HepG2 (cell line): ENCODE results near the gene MKRN2OS. TPM values are rescaled to one million over a fixed set of nuclear protein-coding genes. Genes with fewer than 3 reads are reported as not detected.

ENCODE experiments used
- ARID2 ChIP-seq: sonication (generic); formaldehyde crosslinking; IDR thresholded peaks from 2 replicates; pipeline ENCODE4 v1.8.1; 2022; ENCODE audit warnings: mild to moderate bottlenecking, missing genetic modification reagents, borderline replicate concordance
- CBFB ChIP-seq: sonication (generic); formaldehyde crosslinking; IDR thresholded peaks from 2 replicates; pipeline ENCODE4 v1.4.0; 2020; ENCODE audit warnings: missing genetic modification reagents
- CREM ChIP-seq, 2 experiments: sonication (generic) in 1 of 2; formaldehyde crosslinking in 1 of 2; IDR thresholded peaks; 2 replicates each; pipeline versions ENCODE4 v1.4.0 to v1.6.1; 2016 to 2020; ENCODE audit warnings: antibody characterized with exemption in 1 of 2, mild to moderate bottlenecking in 1 of 2, missing genetic modification reagents in 1 of 2
- E2F1 ChIP-seq: sonication (generic); formaldehyde crosslinking; IDR thresholded peaks from 2 replicates; pipeline ENCODE4 v1.5.0; 2020; ENCODE audit warnings: missing genetic modification reagents
- JUN ChIP-seq: sonication (generic); formaldehyde crosslinking; IDR thresholded peaks from 2 replicates; pipeline ENCODE4 v1.4.0; 2020; ENCODE audit warnings: mild to moderate bottlenecking, missing genetic modification reagents
- KAT8 ChIP-seq: IDR thresholded peaks from 2 replicates; pipeline ENCODE4 v1.6.1; 2016; ENCODE audit warnings: missing genetic modification reagents, missing compliant biosample characterization
- KDM5B ChIP-seq: sonication (generic); formaldehyde crosslinking; IDR thresholded peaks from 2 replicates; pipeline ENCODE4 v1.4.0; 2020; ENCODE audit warnings: missing genetic modification reagents, mild to moderate bottlenecking, borderline replicate concordance
- KLF6 ChIP-seq: IDR thresholded peaks from 2 replicates; pipeline ENCODE4 v1.8.0; 2016; ENCODE audit warnings: missing biosample characterization, missing genetic modification reagents
- MAFK ChIP-seq, 2 experiments: IDR thresholded peaks in 1 of 2; conservative IDR thresholded peaks in 1 of 2; 2 replicates each; pipeline ENCODE4 v1.6.1; 2011; ENCODE audit warnings: improper control_type of control experiment in 2 of 2, low read length in 2 of 2
- NR0B2 ChIP-seq: sonication (generic); formaldehyde crosslinking; IDR thresholded peaks from 2 replicates; pipeline ENCODE4 v1.4.0; 2020; ENCODE audit warnings: mild to moderate bottlenecking, missing genetic modification reagents
- REL ChIP-seq: sonication (generic); formaldehyde crosslinking; conservative IDR thresholded peaks from 2 replicates; pipeline ENCODE4 v1.8.0; 2022; ENCODE audit warnings: mild to moderate bottlenecking, missing genetic modification reagents, moderate library complexity
- SNRNP70 ChIP-seq: fragments of 200-400 bp; formaldehyde crosslinking; IDR thresholded peaks from 2 replicates; pipeline ENCODE4 v1.6.1; 2017; ENCODE audit warnings: mild to moderate bottlenecking, low read depth, low read length, moderate library complexity
- TOE1 ChIP-seq: sonication (generic); formaldehyde crosslinking; IDR thresholded peaks from 2 replicates; pipeline ENCODE4 v1.4.0; 2020; ENCODE audit warnings: mild to moderate bottlenecking, missing genetic modification reagents
- U2AF2 ChIP-seq: fragments of 200-400 bp; formaldehyde crosslinking; IDR thresholded peaks from 2 replicates; pipeline ENCODE4 v1.6.1; 2017; ENCODE audit warnings: low read depth, mild to moderate bottlenecking, low read length
- WIZ ChIP-seq: sonication (generic); formaldehyde crosslinking; IDR thresholded peaks from 2 replicates; pipeline ENCODE4 v1.5.1; 2020; ENCODE audit warnings: mild to moderate bottlenecking, missing genetic modification reagents
- XRCC5 ChIP-seq: fragments of 200-400 bp; formaldehyde crosslinking; optimal IDR thresholded peaks from 2 replicates; pipeline ENCODE3; 2017; ENCODE audit warnings: mild to moderate bottlenecking, low read length
- ZNF3 ChIP-seq: IDR thresholded peaks from 2 replicates; pipeline ENCODE4 v1.7.0; 2017; ENCODE audit warnings: inconsistent platforms
- ZNF30 ChIP-seq: sonication (generic); formaldehyde crosslinking; IDR thresholded peaks from 2 replicates; pipeline ENCODE4 v1.5.0; 2020; ENCODE audit warnings: mild to moderate bottlenecking, missing genetic modification reagents
- ZNF770 ChIP-seq: sonication (generic); formaldehyde crosslinking; IDR thresholded peaks from 2 replicates; pipeline ENCODE4 v1.5.0; 2020; ENCODE audit warnings: mild to moderate bottlenecking, missing genetic modification reagents
- polyA plus RNA-seq, 8 experiments: library from polyadenylated mRNA; depleted of rRNA in 3 of 8; stranded (reverse) in 7 of 8; unstranded in 1 of 8; fragments of >200 nt; fragmentation: Illumina TruSeq in 4 of 8; extraction: Trizol in 4 of 8; gene quantifications; 2 replicates each; pipeline versions ENCODE4 v1.2.1 to v1.2.3, GENCODE V29; 2011 to 2016; ENCODE audit warnings: low read depth in 4 of 8, missing spikeins in 1 of 8, mixed read lengths in 1 of 8; ENCODE audit not compliant: insufficient read depth in 1 of 8
- total RNA-seq, 5 experiments: library from RNA; depleted of rRNA; stranded (reverse); fragments of >200 nt; fragmentation: Illumina TruSeq; extraction: Trizol; gene quantifications; 2 replicates each; pipeline ENCODE4 v1.2.3, GENCODE V29; 2016; ENCODE audit warnings: low read depth in 1 of 5

MKRN2OS gene
- total and polyA plus RNA-seq, 2 of the 13 experiments (the other 11 are each of a cell fraction or from before 2014, with no cell fraction given) = not detected

GRCh38 chr3:12556690-12557472 is 11.6 kb upstream of the MKRN2OS start, which contains the start of gene MKRN2 (continued):
- TF ChIP-seq NR0B2 (CRISPR knock-in tag) = peak; percentile 90; the same call in 1 of the 2 replicates
- TF ChIP-seq E2F1 (CRISPR knock-in tag) = no peak
- TF ChIP-seq ZNF30 (CRISPR knock-in tag) = no peak
- TF ChIP-seq ARID2 (CRISPR knock-in tag) = peak; percentile 71; the same call in 1 of the 2 replicates
- peak; percentile 70; the same call in 1 of the 2 replicates for TF ChIP-seq KLF6 (CRISPR knock-in tag)
- TF ChIP-seq MAFK (conservative IDR thresholded peaks at IDR 0.05 in 1 of 2, IDR thresholded peaks at IDR 0.05 in 1 of 2; ENCODE audit: low read length in 2 of 2) = no peak
- peak; percentile 97 for TF ChIP-seq KDM5B (CRISPR knock-in tag)
- TF ChIP-seq JUN (CRISPR knock-in tag) = no peak
- TF ChIP-seq WIZ = no peak
- peak; percentile 87 for TF ChIP-seq XRCC5
- TF ChIP-seq CBFB = peak; percentile 86
- peak; percentile 49 for TF ChIP-seq ZNF770 (CRISPR knock-in tag)
- no peak for TF ChIP-seq TOE1
- no peak for TF ChIP-seq SNRNP70
- no peak for TF ChIP-seq U2AF2
- no peak for TF ChIP-seq REL (CRISPR knock-in tag)
- TF ChIP-seq CREM (IDR thresholded peaks at IDR 0.05) = 0 out of 2 replicates have a peak, but pooled peaks have one; percentile 21
- no peak for TF ChIP-seq CREM (CRISPR knock-in tag; IDR thresholded peaks at IDR 0.05)
- peak; percentile 92 for TF ChIP-seq KAT8
- no peak for TF ChIP-seq ZNF3 (CRISPR knock-in tag)
